HL-60 (cell line): ENCODE data around the gene SOD3.

Source experiments
- CTCF ChIP-seq: IDR thresholded peaks from one replicate; pipeline ENCODE4 v1.5.1; 2011; ENCODE audit warnings: low read length, control low read depth, inconsistent platforms; ENCODE audit not compliant: insufficient read depth
- GABPA ChIP-seq: IDR thresholded peaks from 2 replicates; pipeline ENCODE4 v1.6.1; 2012; ENCODE audit warnings: low read depth
- POLR2AphosphoS5 ChIP-seq: IDR thresholded peaks from 2 replicates; pipeline ENCODE4 v1.6.1; 2012; ENCODE audit warnings: low read depth

- no peak for TF ChIP-seq CTCF
- no peak for TF ChIP-seq POLR2AphosphoS5
- TF ChIP-seq GABPA: no peak
Measured at GRCh38 chr4:24799544-24800324, 4.4 kb downstream of the SOD3 start.
